Measurements from ENCODE around the gene COX7A2L. TPM values are rescaled to one million over a fixed set of nuclear protein-coding genes. Genes with fewer than 3 reads are reported as not detected.

COX7A2L gene
- total RNA-seq, 4 donors from 2014 or later = 92.0 to 110 (median 94.4) TPM

GRCh38 chr2:42329736-42330135 lies 31.3 kb downstream of the COX7A2L start:
- intact Hi-C loops (cut with DNase I; ENCODE audit: low total_unique reads) = loop anchor here (10.0 kb wide), 1 partner anchor 235 kb away; no protein-coding TSS in a partner anchor

GRCh38 chr2:42328923-42329322 lies 32.1 kb downstream of the COX7A2L start:
- H3K4me3 ChIP-seq (ENCODE audit: low read depth, poor library complexity, severe bottlenecking) = no peak overlapping the region
- DNase-seq (ENCODE audit: low spot score in 2 of 2) = no peak
- 86 to 93% methylated on average over 6 of the region's 6 CpGs for WGBS, 2 donors
- intact Hi-C loops (cut with DNase I; ENCODE audit: low total_unique reads) = no loop called here
- TF ChIP-seq POLR2A (IDR thresholded peaks at IDR 0.05) = no peak
- TF ChIP-seq CTCF (IDR thresholded peaks at IDR 0.05) = no peak

More at GRCh38 chr2:42329736-42330135, 31.3 kb downstream of the COX7A2L start:
- TF ChIP-seq CTCF (IDR thresholded peaks at IDR 0.05) = no peak
- no peak for TF ChIP-seq POLR2A (IDR thresholded peaks at IDR 0.05)
- DNase-seq (ENCODE audit: low spot score in 2 of 2) = no peak
- WGBS, 2 donors = 93 to 95% methylated on average over 5 of the region's 5 CpGs
- H3K4me3 ChIP-seq (ENCODE audit: low read depth, poor library complexity, severe bottlenecking) = no peak overlapping the region

DNA sequence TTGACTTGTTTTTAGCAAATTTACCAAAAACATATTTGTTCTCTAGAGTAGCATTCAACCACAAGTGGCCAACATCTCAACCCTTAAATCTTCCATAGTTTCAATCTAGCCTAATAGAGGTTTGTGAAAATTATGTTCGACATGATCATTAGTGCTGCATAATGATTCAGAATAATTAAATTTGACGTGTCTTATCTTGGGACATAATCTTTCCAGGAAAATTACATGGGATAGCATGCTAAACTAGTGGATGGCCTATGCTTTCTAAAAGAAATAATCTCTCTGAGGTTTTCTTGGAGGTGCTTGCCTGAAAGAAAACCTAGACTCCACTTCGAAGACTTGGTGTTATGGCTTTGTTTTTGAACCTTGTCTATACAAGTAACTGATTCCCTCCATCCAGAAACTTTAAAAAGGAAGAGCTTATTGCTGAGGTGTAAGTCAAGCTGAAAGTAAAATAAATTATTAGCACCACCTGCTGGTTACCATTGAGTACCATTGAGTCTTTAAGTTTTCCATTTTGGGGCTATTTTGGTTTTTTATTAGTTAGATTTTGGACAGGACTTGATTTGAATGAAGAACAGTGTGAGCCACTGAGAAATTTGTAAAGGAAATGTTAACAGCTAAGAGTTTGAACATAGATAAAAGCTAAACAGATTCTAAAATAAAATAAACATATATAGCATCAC lies 32.7 kb downstream of the COX7A2L start:
- H3K4me3 ChIP-seq (ENCODE audit: low read depth, poor library complexity, severe bottlenecking) = no peak overlapping the region
- intact Hi-C loops (cut with DNase I; ENCODE audit: low total_unique reads) = no loop called here
- DNase-seq (ENCODE audit: low spot score in 2 of 2) = no peak
- WGBS, 2 donors = 42 to 55% methylated on average over 3 of the region's 3 CpGs
- TF ChIP-seq POLR2A (IDR thresholded peaks at IDR 0.05) (no peak), CTCF (IDR thresholded peaks at IDR 0.05) (no peak)

- 61 to 63% methylated on average over 4 of the region's 4 CpGs for WGBS, 2 donors
- TF ChIP-seq POLR2A (IDR thresholded peaks at IDR 0.05) (no peak), CTCF (IDR thresholded peaks at IDR 0.05) (no peak)
- intact Hi-C loops (cut with DNase I; ENCODE audit: low total_unique reads) = no loop called here
- no peak overlapping the region for H3K4me3 ChIP-seq (ENCODE audit: low read depth, poor library complexity, severe bottlenecking)
- DNase-seq (ENCODE audit: low spot score in 2 of 2) = no peak
Observed at GRCh38 chr2:42327125-42327524, 33.9 kb downstream of the COX7A2L start.

DNA sequence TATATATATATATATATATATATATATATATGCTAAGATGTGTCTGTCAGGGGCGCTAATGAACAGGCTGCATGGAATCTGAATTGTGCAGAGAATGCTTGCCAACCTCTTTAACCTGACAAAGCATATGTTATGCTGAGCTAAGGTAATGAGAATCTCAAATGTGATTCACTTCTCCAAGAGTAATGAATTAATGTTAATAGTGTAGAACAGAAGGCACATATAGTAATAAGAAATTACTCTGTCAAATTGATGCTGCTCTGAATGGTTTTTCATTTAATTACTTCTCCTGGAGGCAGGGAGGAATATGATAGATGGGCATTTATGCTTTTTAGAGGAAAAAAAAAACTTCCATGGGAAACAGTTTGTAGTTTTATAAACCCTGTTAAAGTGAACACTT lies 35.4 kb downstream of the COX7A2L start:
- intact Hi-C loops (cut with DNase I; ENCODE audit: low total_unique reads) = no loop called here
- DNase-seq (ENCODE audit: low spot score in 2 of 2) = no peak
- no peak overlapping the region for H3K4me3 ChIP-seq (ENCODE audit: low read depth, poor library complexity, severe bottlenecking)
- 55 to 82% methylated on average over 1 of the region's 1 CpG for WGBS, 2 donors
- no peak for TF ChIP-seq POLR2A (IDR thresholded peaks at IDR 0.05)
- TF ChIP-seq CTCF (IDR thresholded peaks at IDR 0.05) = no peak

DNA sequence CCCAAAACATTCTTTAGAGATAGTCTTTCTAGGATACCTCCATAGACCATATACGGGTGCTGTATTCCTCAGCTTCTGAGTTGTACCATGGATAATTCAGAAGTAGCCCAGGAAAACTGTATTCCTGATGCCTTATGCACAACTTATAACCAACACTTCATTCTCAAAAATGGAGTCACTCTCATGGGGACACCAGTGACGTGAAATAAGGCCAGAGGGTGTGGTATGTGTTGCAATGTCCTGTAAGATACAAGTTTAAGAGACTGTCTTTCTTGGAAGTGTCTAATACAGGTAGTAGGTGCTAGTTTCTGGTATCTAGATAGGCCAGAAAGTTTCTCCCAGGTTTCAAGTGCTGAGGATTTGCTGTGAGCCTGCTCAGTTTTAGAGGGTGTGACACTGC lies 36.1 kb downstream of the COX7A2L start:
- H3K4me3 ChIP-seq (ENCODE audit: low read depth, poor library complexity, severe bottlenecking) = no peak overlapping the region
- WGBS, 2 donors = 70% methylated on average over 2 of the region's 2 CpGs
- intact Hi-C loops (cut with DNase I; ENCODE audit: low total_unique reads) = no loop called here
- DNase-seq (ENCODE audit: low spot score in 2 of 2) = no peak
- TF ChIP-seq CTCF (IDR thresholded peaks at IDR 0.05) = no peak
- TF ChIP-seq POLR2A (IDR thresholded peaks at IDR 0.05) = no peak
